Activated T-cell treated with anti-CD3 and anti-CD28 coated beads, Interleukin-2, amount 50 U/mL, for 72 hours (primary cell): ENCODE results near the gene FBXO10. TPM values are rescaled to one million over a fixed set of nuclear protein-coding genes. Genes with fewer than 3 reads are reported as not detected.
A peak's percentile ranks its signal among the peaks of the same experiment; 100 is the strongest.

Experiments used
- ATAC-seq, 2 donors: fragments of 150-1000 bp; cut with Tn5 transposase; replicated peaks in 1 of 2; 2 replicates each; pipeline ENCODE4 v1.10.0; 2021; ENCODE audit warnings: moderate library complexity in 2 of 2, mild to moderate bottlenecking in 1 of 2
- DNase-seq, 2 donors: peaks; one replicate each; pipeline ENCODE4 v3.0.0; 2021 to 2022; ENCODE audit warnings: mixed read lengths in 1 of 2
- H3K27ac Mint-ChIP-seq: one replicate; pipeline ENCODE4 v1.8.0; 2022; ENCODE audit warnings: mild to moderate bottlenecking, moderate library complexity, mixed read lengths
- H3K27me3 Mint-ChIP-seq: one replicate; pipeline ENCODE4 v1.8.0; 2022; ENCODE audit warnings: low read depth, mixed read lengths
- H3K36me3 Mint-ChIP-seq, 2 donors: one replicate each; pipeline ENCODE4 v1.8.0; 2022; ENCODE audit warnings: mixed read lengths in 2 of 2, mild to moderate bottlenecking in 1 of 2; ENCODE audit not compliant: insufficient read depth in 2 of 2
- H3K4me1 Mint-ChIP-seq: one replicate; pipeline ENCODE4 v1.8.0; 2022; ENCODE audit warnings: low read depth, mixed read lengths
- H3K4me3 Mint-ChIP-seq, 2 donors: one replicate each; pipeline ENCODE4 v1.8.0; 2022; ENCODE audit warnings: mild to moderate bottlenecking in 2 of 2, mixed read lengths in 2 of 2, moderate library complexity in 2 of 2
- H3K9me3 Mint-ChIP-seq, 2 donors: one replicate each; pipeline ENCODE4 v1.8.0; 2022; ENCODE audit warnings: mixed read lengths in 2 of 2
- total RNA-seq, 2 donors: library from RNA; stranded (reverse); gene quantifications; one replicate each; pipeline ENCODE4 v1.2.3, GENCODE V29; 2022

FBXO10 gene, protein sequence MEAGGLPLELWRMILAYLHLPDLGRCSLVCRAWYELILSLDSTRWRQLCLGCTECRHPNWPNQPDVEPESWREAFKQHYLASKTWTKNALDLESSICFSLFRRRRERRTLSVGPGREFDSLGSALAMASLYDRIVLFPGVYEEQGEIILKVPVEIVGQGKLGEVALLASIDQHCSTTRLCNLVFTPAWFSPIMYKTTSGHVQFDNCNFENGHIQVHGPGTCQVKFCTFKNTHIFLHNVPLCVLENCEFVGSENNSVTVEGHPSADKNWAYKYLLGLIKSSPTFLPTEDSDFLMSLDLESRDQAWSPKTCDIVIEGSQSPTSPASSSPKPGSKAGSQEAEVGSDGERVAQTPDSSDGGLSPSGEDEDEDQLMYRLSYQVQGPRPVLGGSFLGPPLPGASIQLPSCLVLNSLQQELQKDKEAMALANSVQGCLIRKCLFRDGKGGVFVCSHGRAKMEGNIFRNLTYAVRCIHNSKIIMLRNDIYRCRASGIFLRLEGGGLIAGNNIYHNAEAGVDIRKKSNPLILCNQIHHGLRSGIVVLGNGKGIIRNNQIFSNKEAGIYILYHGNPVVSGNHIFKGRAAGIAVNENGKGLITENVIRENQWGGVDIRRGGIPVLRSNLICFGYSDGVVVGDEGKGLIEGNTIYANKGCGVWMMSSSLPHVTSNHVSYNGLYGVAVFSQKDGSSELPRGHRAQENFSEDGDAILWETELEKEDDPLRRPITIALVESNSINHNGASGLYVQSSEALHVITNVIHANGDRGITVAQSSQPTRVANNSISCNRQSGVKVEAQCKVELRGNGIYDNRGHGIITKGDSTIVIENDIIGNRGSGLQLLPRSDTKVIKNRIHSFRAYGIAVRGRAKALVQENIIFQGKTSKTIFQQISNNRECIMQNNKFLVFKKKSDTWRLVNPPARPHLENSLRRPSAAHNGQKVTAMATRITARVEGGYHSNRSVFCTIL
- total RNA-seq = 1 to 10 TPM; 5.0 to 5.2 TPM

DNA sequence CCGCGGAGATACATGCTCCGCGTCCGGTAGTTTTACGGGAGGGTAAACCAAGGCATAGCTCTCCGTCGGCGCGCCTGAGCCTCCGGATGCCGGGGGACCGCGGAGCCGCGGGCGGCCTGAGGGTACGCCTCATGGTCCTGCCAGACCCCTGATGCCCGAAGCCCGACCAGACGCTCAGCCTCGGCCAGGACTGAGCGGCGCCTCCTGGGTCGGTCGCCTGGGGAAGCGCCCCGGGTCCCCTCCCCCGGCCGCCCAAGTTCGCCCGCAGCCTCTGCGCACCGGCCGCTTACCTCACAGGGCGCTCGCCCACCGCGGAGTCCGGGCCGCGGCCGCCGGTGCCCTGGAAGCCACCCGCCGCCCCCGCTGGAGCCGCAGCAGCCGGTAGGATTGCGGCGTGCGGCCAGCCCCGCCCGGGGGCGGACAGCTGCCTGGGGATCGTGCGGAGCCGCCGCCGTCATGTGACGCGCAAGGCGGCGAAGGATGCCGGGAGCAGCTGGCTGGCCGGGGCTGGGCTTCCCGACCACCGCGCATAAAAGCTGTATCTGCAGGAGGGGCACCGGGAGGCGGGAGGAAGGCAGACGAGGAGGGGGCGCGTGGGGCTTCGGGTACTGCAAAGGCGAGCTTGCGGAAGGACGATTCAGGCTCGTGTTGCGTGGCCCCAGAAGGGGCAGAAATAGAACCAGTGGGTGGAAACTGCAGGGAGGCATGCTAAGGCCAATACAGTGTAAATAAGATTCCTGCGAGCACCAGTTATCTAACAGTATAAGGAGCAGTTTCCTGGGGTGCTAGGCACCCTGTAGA is at the start of gene FBXO10:
TSS of gene FBXO10 (minus strand) at position 460 of the 801 bp plus-strand sequence. CDS start 34,612 bp downstream, outside the sequence.
- peak; percentile 60 to 66 for DNase-seq
- Mint-ChIP-seq H3K9me3 (no peaks in the 10 kb centered on the region), H3K36me3 (peaks cover 0 to 3% of the 10 kb centered on the region in 2 donors), H3K27me3 (no peaks in the 10 kb centered on the region), H3K27ac (peak within 1 kb of the TSS; percentile 12), H3K4me1 (peaks cover 9% of the 10 kb centered on the region), H3K4me3 (peak within 1 kb of the TSS; percentile 89 to 92)
- ATAC-seq = peak; percentile 85 to 87

- no peak for DNase-seq
- ATAC-seq = no peak
- Mint-ChIP-seq H3K4me1 (no peaks in the 10 kb centered on the region), H3K4me3 (no peak overlapping the region), H3K27ac (no peak overlapping the region), H3K36me3 (no peaks in the 10 kb centered on the region), H3K27me3 (no peaks in the 10 kb centered on the region), H3K9me3 (no peaks in the 10 kb centered on the region)
Observed at GRCh38 chr9:37625758-37626147, 49.6 kb upstream of the FBXO10 start.

GRCh38 chr9:37625036-37625757 is 49.0 kb upstream of the FBXO10 start:
- Mint-ChIP-seq H3K4me3 (no peak overlapping the region), H3K36me3 (no peaks in the 10 kb centered on the region)
- no peak for ATAC-seq

GRCh38 chr9:37624073-37624472 is 47.9 kb upstream of the FBXO10 start:
- no peaks in the 10 kb centered on the region for H3K36me3 Mint-ChIP-seq
- ATAC-seq = no peak
- H3K9me3 Mint-ChIP-seq = no peaks in the 10 kb centered on the region
- no peaks in the 10 kb centered on the region for H3K27me3 Mint-ChIP-seq
- H3K4me3 Mint-ChIP-seq = no peak overlapping the region
- H3K27ac Mint-ChIP-seq = no peak overlapping the region
- DNase-seq = no peak
- no peaks in the 10 kb centered on the region for H3K4me1 Mint-ChIP-seq

More at GRCh38 chr9:37625036-37625757, 49.0 kb upstream of the FBXO10 start:
- no peaks in the 10 kb centered on the region for H3K4me1 Mint-ChIP-seq
- H3K9me3 Mint-ChIP-seq = no peaks in the 10 kb centered on the region
- H3K27ac Mint-ChIP-seq = no peak overlapping the region
- DNase-seq = no peak
- no peaks in the 10 kb centered on the region for H3K27me3 Mint-ChIP-seq

GRCh38 chr9:37623267-37623666 is 47.1 kb upstream of the FBXO10 start:
- H3K4me1 Mint-ChIP-seq = no peaks in the 10 kb centered on the region
- no peak overlapping the region for H3K4me3 Mint-ChIP-seq
- H3K27me3 Mint-ChIP-seq = no peaks in the 10 kb centered on the region
- DNase-seq (no peak), ATAC-seq (no peak)
- H3K27ac Mint-ChIP-seq = no peak overlapping the region
- no peaks in the 10 kb centered on the region for H3K9me3 Mint-ChIP-seq
- no peaks in the 10 kb centered on the region for H3K36me3 Mint-ChIP-seq

DNA sequence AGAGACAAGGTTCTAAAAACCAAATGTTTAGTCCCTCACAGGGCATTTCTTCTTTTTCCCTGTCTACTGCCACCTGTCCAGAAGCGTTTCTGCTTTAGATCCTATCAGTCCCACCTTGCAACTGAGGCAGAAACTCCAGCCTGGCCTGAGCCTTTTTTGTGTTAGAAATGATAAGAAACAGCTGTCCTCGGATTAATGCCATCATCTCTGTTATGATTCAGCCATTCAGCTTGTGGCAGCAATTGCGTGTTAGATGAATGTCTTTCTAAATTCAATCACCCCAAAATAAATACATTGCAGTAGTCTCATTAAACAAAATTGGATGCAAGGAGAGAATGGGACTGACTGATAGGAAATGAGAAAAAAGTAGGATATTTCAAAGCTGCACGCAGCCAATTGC is 46.3 kb upstream of the FBXO10 start:
- Mint-ChIP-seq H3K27ac (no peak overlapping the region), H3K4me3 (no peak overlapping the region), H3K36me3 (no peaks in the 10 kb centered on the region), H3K9me3 (no peaks in the 10 kb centered on the region), H3K4me1 (no peaks in the 10 kb centered on the region), H3K27me3 (no peaks in the 10 kb centered on the region)
- ATAC-seq (no peak), DNase-seq (no peak)

DNA sequence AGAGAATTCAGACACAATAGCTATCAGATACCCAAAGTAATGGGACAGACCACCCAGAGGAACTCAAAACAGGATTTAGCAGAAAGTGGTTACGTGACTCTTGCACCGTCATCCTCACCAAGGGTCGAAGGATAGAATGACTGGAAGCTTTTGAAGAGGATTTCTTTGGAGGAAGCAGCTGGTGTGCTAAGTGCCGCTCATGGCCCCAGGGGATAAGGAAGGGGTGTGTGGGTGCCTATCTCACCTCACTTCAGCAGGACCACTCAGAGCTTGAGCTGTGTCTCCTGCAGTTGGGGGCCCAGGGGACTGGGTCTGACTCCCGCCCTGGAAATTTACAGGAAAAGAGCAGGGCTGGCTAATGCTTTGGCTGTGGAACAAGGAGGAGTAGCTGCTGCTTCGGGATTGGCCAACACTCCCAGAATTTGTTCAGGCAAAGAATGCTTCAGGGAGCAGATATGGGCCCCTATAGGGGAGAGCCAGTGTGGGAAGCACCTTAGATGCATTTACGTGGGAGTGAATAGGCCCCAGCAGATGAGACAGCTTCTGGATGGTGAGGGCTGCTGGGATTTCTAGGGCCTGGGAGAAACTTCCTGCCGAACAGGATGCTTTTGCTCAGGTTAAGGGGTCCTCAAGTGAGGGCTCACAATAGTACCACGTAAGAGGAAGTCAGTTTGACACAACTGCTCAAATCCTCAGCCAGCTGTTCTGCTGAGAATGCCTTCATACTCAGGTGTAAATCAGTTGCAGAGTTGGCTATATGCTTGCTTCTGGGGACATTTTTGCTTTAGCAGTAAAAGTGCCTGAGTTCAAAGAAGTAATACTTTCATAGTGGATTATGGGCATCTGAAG is 45.3 kb upstream of the FBXO10 start:
- Mint-ChIP-seq H3K36me3 (no peaks in the 10 kb centered on the region), H3K4me3 (no peak overlapping the region), H3K27ac (no peak overlapping the region), H3K27me3 (no peaks in the 10 kb centered on the region), H3K4me1 (no peaks in the 10 kb centered on the region), H3K9me3 (no peaks in the 10 kb centered on the region)
- DNase-seq = no peak
- ATAC-seq = no peak

GRCh38 chr9:37620396-37620795 is 44.2 kb upstream of the FBXO10 start:
- DNase-seq = no peak
- H3K27me3 Mint-ChIP-seq = no peaks in the 10 kb centered on the region
- H3K4me3 Mint-ChIP-seq = no peak overlapping the region
- H3K9me3 Mint-ChIP-seq = no peaks in the 10 kb centered on the region
- ATAC-seq = no peak
- H3K4me1 Mint-ChIP-seq = no peaks in the 10 kb centered on the region
- no peak overlapping the region for H3K27ac Mint-ChIP-seq
- H3K36me3 Mint-ChIP-seq = no peaks in the 10 kb centered on the region

DNA sequence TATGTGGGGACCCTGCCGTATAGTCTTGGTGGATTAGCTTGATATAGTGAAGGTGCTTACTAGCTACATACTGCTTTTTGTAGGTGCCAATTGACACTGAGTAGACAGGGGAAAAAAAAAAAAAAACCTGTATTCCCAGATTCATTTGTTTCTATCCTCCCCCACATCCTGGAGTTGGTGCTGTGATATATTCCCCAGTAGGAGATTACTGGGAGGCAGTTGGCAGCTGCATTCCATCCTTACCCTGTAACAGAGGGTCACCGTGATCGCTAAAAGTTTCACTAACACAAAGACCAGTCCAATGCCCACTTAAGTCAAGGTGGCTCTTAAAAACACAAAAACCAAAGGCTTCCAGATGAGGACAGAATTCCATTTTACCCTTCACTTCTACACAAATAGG is 43.6 kb upstream of the FBXO10 start:
- no peaks in the 10 kb centered on the region for H3K4me1 Mint-ChIP-seq
- DNase-seq (no peak), ATAC-seq (no peak)
- no peak overlapping the region for H3K27ac Mint-ChIP-seq
- no peaks in the 10 kb centered on the region for H3K27me3 Mint-ChIP-seq
- no peaks in the 10 kb centered on the region for H3K36me3 Mint-ChIP-seq
- no peaks in the 10 kb centered on the region for H3K9me3 Mint-ChIP-seq
- no peak overlapping the region for H3K4me3 Mint-ChIP-seq

DNA sequence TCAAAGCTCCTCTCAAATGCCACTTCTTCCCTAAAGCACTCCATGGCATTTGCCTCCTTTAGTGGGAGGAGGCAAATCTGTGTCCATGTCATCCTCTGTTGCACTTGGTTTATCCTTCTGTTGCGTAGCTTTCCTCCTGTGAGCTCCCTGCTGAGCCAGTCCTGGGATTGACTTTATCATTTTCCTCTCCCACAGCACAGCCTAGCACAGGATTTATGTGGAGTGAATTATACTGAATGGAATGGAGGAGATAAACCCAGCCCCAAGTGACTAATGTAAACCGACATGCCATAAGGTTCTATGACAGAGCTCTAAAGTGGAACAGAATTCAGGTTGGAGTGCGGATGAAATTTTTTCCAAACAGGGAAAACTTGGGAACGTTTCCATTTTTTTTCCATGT is 42.6 kb upstream of the FBXO10 start:
- Mint-ChIP-seq H3K36me3 (no peaks in the 10 kb centered on the region), H3K27ac (no peak overlapping the region), H3K27me3 (peaks cover 4% of the 10 kb centered on the region), H3K4me1 (no peaks in the 10 kb centered on the region), H3K9me3 (no peaks in the 10 kb centered on the region), H3K4me3 (no peak overlapping the region)
- ATAC-seq (no peak), DNase-seq (no peak)

DNA sequence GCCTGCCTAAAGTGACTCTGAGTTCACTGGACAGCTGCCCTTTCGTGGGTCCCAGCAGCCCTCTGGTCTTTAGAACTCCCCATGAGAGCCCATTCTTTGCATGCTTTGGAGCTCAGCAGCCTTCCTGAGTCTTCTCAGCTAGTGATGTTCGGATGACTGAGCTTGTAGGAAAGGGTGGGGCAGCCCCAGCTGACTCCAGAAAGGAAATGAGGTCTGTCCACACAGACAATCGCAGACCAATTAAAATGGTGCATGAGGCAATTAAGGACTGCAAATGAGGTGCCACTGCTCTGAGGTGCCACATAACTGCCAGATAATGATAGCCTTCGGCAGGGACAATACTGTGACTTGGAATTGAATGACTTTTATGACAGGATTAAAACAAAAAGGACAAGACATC is 41.7 kb upstream of the FBXO10 start:
- DNase-seq (no peak), ATAC-seq (no peak)
- no peak overlapping the region for H3K4me3 Mint-ChIP-seq
- H3K27ac Mint-ChIP-seq = no peak overlapping the region
- no peaks in the 10 kb centered on the region for H3K9me3 Mint-ChIP-seq
- no peaks in the 10 kb centered on the region for H3K36me3 Mint-ChIP-seq
- H3K27me3 Mint-ChIP-seq = peaks cover 7% of the 10 kb centered on the region
- no peaks in the 10 kb centered on the region for H3K4me1 Mint-ChIP-seq

- Mint-ChIP-seq H3K27me3 (peaks cover 7% of the 10 kb centered on the region), H3K36me3 (no peaks in the 10 kb centered on the region)
Observed at GRCh38 chr9:37617161-37617560, 41.0 kb upstream of the FBXO10 start.

More at GRCh38 chr9:37617161-37617560, 41.0 kb upstream of the FBXO10 start:
- Mint-ChIP-seq H3K4me1 (no peaks in the 10 kb centered on the region), H3K9me3 (no peaks in the 10 kb centered on the region), H3K4me3 (no peak overlapping the region), H3K27ac (no peak overlapping the region)
- no peak for ATAC-seq
- no peak for DNase-seq
